OCI-LY3 (cell line): Measurements from ENCODE around the gene FITM1.

Experiments used
- H2AFZ ChIP-seq: fragments of 200-600, 300-600 bp; shearing (Covaris generic); 2 replicates; pipeline ENCODE4 v1.6.0; 2014; ENCODE audit warnings: antibody characterized with exemption, low read depth, low read length
- H3K27ac ChIP-seq: fragments of 200-600, 300-600 bp; sonication (generic); 2 replicates; pipeline ENCODE4 v1.5.1; 2014; ENCODE audit warnings: mild to moderate bottlenecking, low read length, moderate library complexity, mixed read lengths
- H3K27me3 ChIP-seq: fragments of 200-600, 300-600 bp; sonication (generic); 2 replicates; pipeline ENCODE4 v1.6.1; 2014; ENCODE audit warnings: low read depth, low read length, mixed read lengths
- H3K36me3 ChIP-seq: fragments of 200-600, 300-600 bp; sonication (generic); replicated peaks from 2 replicates; pipeline ENCODE3; 2014; ENCODE audit warnings: low read depth, low read length, mixed read lengths
- H3K4me1 ChIP-seq: fragments of 300-600, 200-600 bp; sonication (generic); 2 replicates; pipeline ENCODE4 v1.6.1; 2014; ENCODE audit warnings: low read length, mixed read lengths
- H3K4me2 ChIP-seq: fragments of 200-600, 300-600 bp; sonication (generic); 2 replicates; pipeline ENCODE4 v1.6.1; 2014; ENCODE audit warnings: low read length, mixed read lengths
- H3K4me3 ChIP-seq: fragments of 300-600, 200-600 bp; sonication (generic); 2 replicates; pipeline ENCODE4 v1.5.1; 2014; ENCODE audit warnings: antibody characterized with exemption, mild to moderate bottlenecking, low read length, moderate library complexity
- H3K79me2 ChIP-seq: fragments of 300-600, 200-600 bp; shearing (Covaris generic); 2 replicates; pipeline ENCODE4 v1.6.1; 2014; ENCODE audit warnings: mild to moderate bottlenecking, low read length, mixed read lengths
- H3K9ac ChIP-seq: fragments of 300-600, 200-600 bp; shearing (Covaris generic); 2 replicates; pipeline ENCODE4 v1.6.0; 2014; ENCODE audit warnings: mild to moderate bottlenecking, low read length, moderate library complexity
- H3K9me3 ChIP-seq: fragments of 200-600, 300-600 bp; shearing (Covaris generic); 2 replicates; pipeline ENCODE4 v1.6.1; 2014; ENCODE audit warnings: low read length, mixed read lengths; ENCODE audit not compliant: insufficient read depth
- H4K20me1 ChIP-seq: fragments of 200-600, 300-600 bp; sonication (generic); 2 replicates; pipeline ENCODE4 v1.6.1; 2016; ENCODE audit warnings: low read length, mixed read lengths; ENCODE audit not compliant: insufficient read depth
- EZH2phosphoT487 ChIP-seq: fragments of 200-600 bp; shearing (Covaris generic); IDR thresholded peaks from 2 replicates; pipeline ENCODE4 v1.6.1; 2018; ENCODE audit warnings: antibody characterized with exemption, mixed run types, low read depth
- TF ChIP-seq, protein P1 (sequence below): fragments of 200-600, 300-600 bp; sonication (generic); IDR thresholded peaks from 2 replicates; pipeline ENCODE4 v1.5.1; 2014; ENCODE audit warnings: antibody characterized with exemption, low read length, low read depth

FITM1 gene

GRCh38 chr14:24130380-24130716, at the start of gene FITM1:
FITM1 (plus strand) TSS chr14:24130659; CDS start chr14:24131564, 905 bp downstream.
- Histone ChIP-seq H3K27me3 (no peaks in the 10 kb centered on the region), H3K27ac (peak within 1 kb of the TSS; percentile 50), H3K9ac (peak within 1 kb of the TSS; percentile 33; the same call in 1 of the 2 replicates), H3K4me3 (no peak within 1 kb of the TSS; the same call in 1 of the 2 replicates), H3K9me3 (no peaks in the 10 kb centered on the region), H4K20me1 (no peaks in the 10 kb centered on the region), H3K4me2 (peak within 1 kb of the TSS; percentile 44), H3K36me3 (no peaks in the 10 kb centered on the region), H3K79me2 (no peaks in the 10 kb centered on the region), H2AFZ (0 out of 2 replicates have a peak within 1 kb of the TSS, but pooled peaks have one; percentile 19), H3K4me1 (peaks cover 18% of the 10 kb centered on the region)
- TF ChIP-seq, protein P1, sequence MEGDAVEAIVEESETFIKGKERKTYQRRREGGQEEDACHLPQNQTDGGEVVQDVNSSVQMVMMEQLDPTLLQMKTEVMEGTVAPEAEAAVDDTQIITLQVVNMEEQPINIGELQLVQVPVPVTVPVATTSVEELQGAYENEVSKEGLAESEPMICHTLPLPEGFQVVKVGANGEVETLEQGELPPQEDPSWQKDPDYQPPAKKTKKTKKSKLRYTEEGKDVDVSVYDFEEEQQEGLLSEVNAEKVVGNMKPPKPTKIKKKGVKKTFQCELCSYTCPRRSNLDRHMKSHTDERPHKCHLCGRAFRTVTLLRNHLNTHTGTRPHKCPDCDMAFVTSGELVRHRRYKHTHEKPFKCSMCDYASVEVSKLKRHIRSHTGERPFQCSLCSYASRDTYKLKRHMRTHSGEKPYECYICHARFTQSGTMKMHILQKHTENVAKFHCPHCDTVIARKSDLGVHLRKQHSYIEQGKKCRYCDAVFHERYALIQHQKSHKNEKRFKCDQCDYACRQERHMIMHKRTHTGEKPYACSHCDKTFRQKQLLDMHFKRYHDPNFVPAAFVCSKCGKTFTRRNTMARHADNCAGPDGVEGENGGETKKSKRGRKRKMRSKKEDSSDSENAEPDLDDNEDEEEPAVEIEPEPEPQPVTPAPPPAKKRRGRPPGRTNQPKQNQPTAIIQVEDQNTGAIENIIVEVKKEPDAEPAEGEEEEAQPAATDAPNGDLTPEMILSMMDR, result no peak
- TF ChIP-seq EZH2phosphoT487, result no peak

DNA sequence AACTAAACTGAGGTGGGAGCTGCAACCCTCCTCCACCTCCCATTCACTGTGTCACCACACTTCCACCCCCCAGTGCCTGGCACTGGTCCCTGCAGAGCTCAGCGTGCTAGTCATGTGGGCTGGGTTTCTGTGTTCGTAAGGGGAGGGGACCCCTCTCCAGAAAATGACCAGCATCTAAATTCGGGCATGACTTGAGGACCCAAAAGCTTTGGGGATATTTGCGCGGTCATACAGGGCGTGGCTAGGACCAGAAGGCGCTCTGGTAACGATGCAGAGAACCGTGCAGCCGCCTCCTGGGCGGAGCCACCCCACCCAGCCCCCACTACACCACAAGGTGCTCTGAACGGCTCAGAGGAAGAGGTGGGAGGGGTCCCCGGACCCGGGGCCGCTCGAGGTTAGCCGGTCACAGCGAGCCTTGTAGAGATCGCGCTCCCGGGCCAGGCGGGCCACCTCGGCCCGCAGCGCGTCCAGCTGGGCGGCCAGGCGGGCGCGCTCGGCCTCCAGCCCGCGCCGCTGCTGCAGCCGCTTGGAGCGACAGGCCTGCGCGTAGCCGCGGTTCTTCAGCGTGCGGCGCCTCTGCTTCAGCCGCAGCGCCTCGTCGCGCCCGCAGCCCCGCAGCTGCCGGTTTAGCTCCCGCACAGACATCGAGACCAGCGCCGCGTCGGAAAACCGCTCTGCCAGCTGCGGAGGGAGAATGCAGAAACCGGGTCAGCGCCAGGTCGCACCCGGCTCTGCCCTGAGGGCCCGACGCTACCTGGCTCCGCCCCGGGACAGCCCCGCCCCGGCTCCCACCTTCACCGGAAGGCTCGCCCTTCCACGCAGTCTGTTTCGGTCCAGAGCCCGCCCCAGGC, 49.3 kb upstream of the FITM1 start:
- H3K9ac ChIP-seq, result peak overlapping the region; percentile 66
- H3K4me1 ChIP-seq, result peaks cover 14% of the 10 kb centered on the region
- H3K79me2 ChIP-seq, result no peaks in the 10 kb centered on the region
- H3K27me3 ChIP-seq, result peaks cover 17% of the 10 kb centered on the region
- peak overlapping the region; percentile 64; the same call in 1 of the 2 replicates for H2AFZ ChIP-seq
- peak overlapping the region; percentile 86 for H3K4me3 ChIP-seq
- TF ChIP-seq, protein P1, result no peak
- no peak for TF ChIP-seq EZH2phosphoT487
- H3K9me3 ChIP-seq, result no peaks in the 10 kb centered on the region
- no peaks in the 10 kb centered on the region for H4K20me1 ChIP-seq
- H3K36me3 ChIP-seq, result no peaks in the 10 kb centered on the region
- peak overlapping the region; percentile 88 for H3K4me2 ChIP-seq
- no peak overlapping the region for H3K27ac ChIP-seq

DNA sequence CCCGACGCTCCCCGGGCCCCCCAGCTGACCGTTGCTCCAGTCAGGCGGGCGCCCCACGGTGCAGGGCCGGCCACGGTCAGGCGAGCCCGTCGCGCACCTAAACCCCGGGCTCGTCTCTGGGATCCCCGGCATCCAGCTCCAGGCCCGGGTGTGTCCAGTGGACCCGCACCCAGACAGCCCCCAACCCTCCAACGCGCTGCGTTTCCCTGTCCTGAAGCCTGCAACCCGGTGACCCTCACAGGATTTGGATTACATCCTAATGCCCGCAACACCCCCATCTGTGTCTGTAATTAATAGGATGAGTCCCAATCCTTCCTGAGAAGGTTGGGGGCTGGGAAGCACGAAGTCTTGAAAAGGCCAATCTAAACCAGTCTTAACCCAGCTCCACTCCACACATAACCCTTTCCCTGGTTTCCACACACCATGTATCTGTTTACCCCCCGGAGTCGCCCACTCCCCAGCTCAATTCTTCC, 48.7 kb upstream of the FITM1 start:
- H2AFZ ChIP-seq, result peak overlapping the region; percentile 64; the same call in 1 of the 2 replicates

More for the DNA sequence above, 48.7 kb upstream of the FITM1 start:
- TF ChIP-seq, protein P1, result no peak
- no peak for TF ChIP-seq EZH2phosphoT487
- peak overlapping the region; percentile 86 for H3K4me3 ChIP-seq
- H3K9ac ChIP-seq, result peak overlapping the region; percentile 66
- no peaks in the 10 kb centered on the region for H3K9me3 ChIP-seq
- peak overlapping the region; percentile 88 for H3K4me2 ChIP-seq
- H3K27me3 ChIP-seq, result peaks cover 17% of the 10 kb centered on the region
- no peak overlapping the region for H3K27ac ChIP-seq
- no peaks in the 10 kb centered on the region for H3K79me2 ChIP-seq
- peaks cover 14% of the 10 kb centered on the region for H3K4me1 ChIP-seq
- no peaks in the 10 kb centered on the region for H4K20me1 ChIP-seq
- H3K36me3 ChIP-seq, result no peaks in the 10 kb centered on the region
